Loucy (cell line): Measurements from ENCODE around the gene SH3PXD2A.

Source experiments
- H2AFZ ChIP-seq: fragments of 200-600 bp; sonication (generic); 2 replicates; pipeline ENCODE4 v1.6.0; 2016; ENCODE audit warnings: antibody characterized with exemption, mild to moderate bottlenecking, low read length, moderate library complexity
- H3F3A ChIP-seq: fragments of 200-600 bp; 2 replicates; pipeline ENCODE4 v1.6.0; 2016; ENCODE audit warnings: antibody characterized with exemption, low read depth, mild to moderate bottlenecking
- H3K27me3 ChIP-seq: fragments of 200-600 bp; sonication (generic); 2 replicates; pipeline ENCODE4 v1.6.1; 2014; ENCODE audit warnings: low read length, mild to moderate bottlenecking; ENCODE audit not compliant: insufficient read depth, poor library complexity, severe bottlenecking
- H3K36me3 ChIP-seq: fragments of 200-600 bp; sonication (generic); 2 replicates; pipeline ENCODE4 v1.6.1; 2016; ENCODE audit warnings: low read length; ENCODE audit not compliant: insufficient read depth
- H3K4me1 ChIP-seq: fragments of 200-600 bp; sonication (generic); 2 replicates; pipeline ENCODE4 v1.5.1; 2014; ENCODE audit warnings: low read length, mild to moderate bottlenecking; ENCODE audit not compliant: insufficient read depth, poor library complexity, severe bottlenecking
- H3K4me2 ChIP-seq: fragments of 200-600 bp; sonication (generic); 2 replicates; pipeline ENCODE4 v1.6.0; 2014; ENCODE audit warnings: antibody characterized with exemption, low read length, low read depth, mild to moderate bottlenecking; ENCODE audit not compliant: poor library complexity, severe bottlenecking
- H3K4me3 ChIP-seq: fragments of 200-600 bp; sonication (generic); 2 replicates; pipeline ENCODE4 v1.5.1; 2014; ENCODE audit warnings: low read length, mild to moderate bottlenecking, mixed read lengths; ENCODE audit not compliant: poor library complexity, severe bottlenecking
- H3K79me2 ChIP-seq: fragments of 200-600 bp; sonication (generic); 2 replicates; pipeline ENCODE4 v1.6.1; 2014; ENCODE audit warnings: low read length; ENCODE audit not compliant: insufficient read depth
- H3K9ac ChIP-seq: fragments of 200-600 bp; sonication (generic); 2 replicates; pipeline ENCODE4 v1.6.0; 2014; ENCODE audit warnings: mild to moderate bottlenecking, low read depth, low read length, moderate library complexity; ENCODE audit not compliant: poor library complexity, severe bottlenecking
- H3K9me2 ChIP-seq: fragments of 200-600 bp; sonication (generic); replicated peaks from 2 replicates; pipeline ENCODE4 v1.6.1; 2016; ENCODE audit warnings: low read depth, low read length, mixed read lengths
- H3K9me3 ChIP-seq: fragments of 200-600 bp; sonication (generic); 2 replicates; pipeline ENCODE4 v1.6.1; 2014; ENCODE audit warnings: mild to moderate bottlenecking, antibody characterized with exemption, low read length, low read depth; ENCODE audit not compliant: insufficient read depth
- H4K20me1 ChIP-seq: fragments of 200-600 bp; sonication (generic); 2 replicates; pipeline ENCODE4 v1.6.0; 2014; ENCODE audit warnings: antibody characterized with exemption, low read length, mild to moderate bottlenecking; ENCODE audit not compliant: insufficient read depth, poor library complexity, severe bottlenecking
- CTCF ChIP-seq: fragments of 200-600 bp; sonication (generic); conservative IDR thresholded peaks from 2 replicates; pipeline ENCODE4 v1.5.1; 2014; ENCODE audit warnings: mild to moderate bottlenecking, antibody characterized with exemption, low read length
- EZH2phosphoT487 ChIP-seq: fragments of 200-600 bp; IDR thresholded peaks from 2 replicates; pipeline ENCODE4 v1.6.1; 2018; ENCODE audit warnings: antibody characterized with exemption, mild to moderate bottlenecking, moderate library complexity, borderline replicate concordance

Gene SH3PXD2A

GRCh38 chr10:103791858-103792257 lies 63.5 kb downstream of the SH3PXD2A start:
- Histone ChIP-seq H2AFZ (no peak overlapping the region), H3K36me3 (no peaks in the 10 kb centered on the region; the same call in 1 of the 2 replicates), H3K27me3 (no peaks in the 10 kb centered on the region)

GRCh38 chr10:103791291-103791690 lies 64.1 kb downstream of the SH3PXD2A start:
- H2AFZ ChIP-seq: no peak overlapping the region
- no peak overlapping the region for H3K4me3 ChIP-seq
- no peaks in the 10 kb centered on the region; the same call in 1 of the 2 replicates for H3K36me3 ChIP-seq
- no peaks in the 10 kb centered on the region for H4K20me1 ChIP-seq
- TF ChIP-seq CTCF (no peak), EZH2phosphoT487 (no peak)
- H3K9me3 ChIP-seq: no peaks in the 10 kb centered on the region
- H3K9me2 ChIP-seq: no peaks in the 10 kb centered on the region
- H3K27me3 ChIP-seq: no peaks in the 10 kb centered on the region
- H3K79me2 ChIP-seq: no peaks in the 10 kb centered on the region
- H3F3A ChIP-seq: no peaks in the 10 kb centered on the region
- no peak overlapping the region for H3K4me2 ChIP-seq
- H3K4me1 ChIP-seq: no peaks in the 10 kb centered on the region
- no peak overlapping the region for H3K9ac ChIP-seq

More at GRCh38 chr10:103791858-103792257, 63.5 kb downstream of the SH3PXD2A start:
- Histone ChIP-seq H3F3A (no peaks in the 10 kb centered on the region), H3K9me2 (no peaks in the 10 kb centered on the region), H3K4me3 (no peak overlapping the region), H3K79me2 (no peaks in the 10 kb centered on the region), H3K9ac (no peak overlapping the region), H4K20me1 (no peaks in the 10 kb centered on the region), H3K9me3 (no peaks in the 10 kb centered on the region), H3K4me1 (no peaks in the 10 kb centered on the region), H3K4me2 (no peak overlapping the region)
- no peak for TF ChIP-seq EZH2phosphoT487

GRCh38 chr10:103790580-103790979 lies 64.8 kb downstream of the SH3PXD2A start:
- Histone ChIP-seq H3K4me3 (no peak overlapping the region), H3K27me3 (no peaks in the 10 kb centered on the region), H3K4me2 (no peak overlapping the region), H3K9me3 (no peaks in the 10 kb centered on the region), H3K36me3 (no peaks in the 10 kb centered on the region; the same call in 1 of the 2 replicates), H3K9me2 (no peaks in the 10 kb centered on the region), H2AFZ (no peak overlapping the region), H3K4me1 (no peaks in the 10 kb centered on the region), H3F3A (no peaks in the 10 kb centered on the region), H3K9ac (no peak overlapping the region), H4K20me1 (no peaks in the 10 kb centered on the region), H3K79me2 (no peaks in the 10 kb centered on the region)
- TF ChIP-seq CTCF (no peak), EZH2phosphoT487 (no peak)

- no peaks in the 10 kb centered on the region for H3K9me2 ChIP-seq
- H3K4me2 ChIP-seq: no peak overlapping the region
- no peak overlapping the region for H3K4me3 ChIP-seq
- H3K9me3 ChIP-seq: no peaks in the 10 kb centered on the region
- TF ChIP-seq EZH2phosphoT487 (no peak), CTCF (no peak)
- no peaks in the 10 kb centered on the region for H3K4me1 ChIP-seq
- no peaks in the 10 kb centered on the region; the same call in 1 of the 2 replicates for H3K36me3 ChIP-seq
- H3F3A ChIP-seq: no peaks in the 10 kb centered on the region
- H3K9ac ChIP-seq: no peak overlapping the region
- H3K79me2 ChIP-seq: no peaks in the 10 kb centered on the region
- no peak overlapping the region for H2AFZ ChIP-seq
- no peaks in the 10 kb centered on the region for H3K27me3 ChIP-seq
- no peaks in the 10 kb centered on the region for H4K20me1 ChIP-seq
Measured at GRCh38 chr10:103789771-103790201, 65.6 kb downstream of the SH3PXD2A start.
